ENCODE data around the gene RFXANK. TPM values are rescaled to one million over a fixed set of nuclear protein-coding genes. Genes with fewer than 3 reads are reported as not detected.

RFXANK gene
- polyA plus RNA-seq, 1 donor from 2014 or later, result 40.0 TPM

DNA sequence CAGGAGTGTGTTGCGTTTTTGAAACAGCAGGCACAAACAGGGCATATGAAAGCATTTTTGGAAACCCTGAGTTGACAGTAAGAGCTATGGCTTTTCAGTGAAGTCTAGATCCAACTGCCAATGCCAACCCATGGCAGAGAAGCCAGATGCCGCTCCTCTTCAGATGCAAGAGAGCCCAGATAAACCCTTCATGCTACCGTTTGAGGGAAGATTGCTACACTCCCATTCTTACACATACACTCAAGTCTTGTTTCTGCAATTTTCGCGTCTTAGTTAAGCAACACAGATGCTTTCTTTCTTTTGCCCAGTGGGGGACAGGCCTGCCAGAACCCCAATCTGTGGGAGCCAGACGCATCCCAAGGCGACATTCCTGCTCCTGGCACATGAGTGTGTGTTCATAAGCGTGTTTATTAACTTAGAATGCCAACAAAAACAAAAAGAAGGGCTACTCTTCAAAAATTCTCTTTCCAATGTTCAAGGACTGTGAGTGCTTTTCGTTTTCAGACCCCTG is 10.5 kb upstream of the RFXANK start:
- Histone ChIP-seq H3F3A (ENCODE audit: insufficient read depth, low read length, poor library complexity, severe bottlenecking) (no peaks in the 10 kb centered on the region), H3K9ac (ENCODE audit: low read length) (no peak overlapping the region), H3K4me2 (ENCODE audit: low read length) (no peak overlapping the region), H3K9me3 (ENCODE audit: low read length) (no peaks in the 10 kb centered on the region), H3K4me3 (ENCODE audit: low read length) (no peak overlapping the region), H3K27me3 (ENCODE audit: insufficient read depth, low read depth, low read length) (no peaks in the 10 kb centered on the region), H2AFZ (ENCODE audit: low read depth, low read length) (no peak overlapping the region), H4K20me1 (ENCODE audit: insufficient read depth) (no peaks in the 10 kb centered on the region), H3K9me2 (ENCODE audit: insufficient read depth, low read length) (no peaks in the 10 kb centered on the region), H3K79me2 (replicated peaks; ENCODE audit: insufficient read depth, low read length) (no peaks in the 10 kb centered on the region), H3K36me3 (ENCODE audit: insufficient read depth, low read length) (no peaks in the 10 kb centered on the region), H3K27ac (ENCODE audit: low read length) (no peak overlapping the region)
- TF ChIP-seq SMC3 (conservative IDR thresholded peaks at IDR 0.05; ENCODE audit: poor library complexity) (no peak), EZH2 (IDR thresholded peaks at IDR 0.05; ENCODE audit: borderline replicate concordance, insufficient read depth, low read length, poor library complexity, severe bottlenecking) (no peak), TAF1 (IDR thresholded peaks at IDR 0.05; ENCODE audit: low read depth) (no peak), MXI1 (conservative IDR thresholded peaks at IDR 0.05; ENCODE audit: poor library complexity, severe bottlenecking) (no peak)

DNA sequence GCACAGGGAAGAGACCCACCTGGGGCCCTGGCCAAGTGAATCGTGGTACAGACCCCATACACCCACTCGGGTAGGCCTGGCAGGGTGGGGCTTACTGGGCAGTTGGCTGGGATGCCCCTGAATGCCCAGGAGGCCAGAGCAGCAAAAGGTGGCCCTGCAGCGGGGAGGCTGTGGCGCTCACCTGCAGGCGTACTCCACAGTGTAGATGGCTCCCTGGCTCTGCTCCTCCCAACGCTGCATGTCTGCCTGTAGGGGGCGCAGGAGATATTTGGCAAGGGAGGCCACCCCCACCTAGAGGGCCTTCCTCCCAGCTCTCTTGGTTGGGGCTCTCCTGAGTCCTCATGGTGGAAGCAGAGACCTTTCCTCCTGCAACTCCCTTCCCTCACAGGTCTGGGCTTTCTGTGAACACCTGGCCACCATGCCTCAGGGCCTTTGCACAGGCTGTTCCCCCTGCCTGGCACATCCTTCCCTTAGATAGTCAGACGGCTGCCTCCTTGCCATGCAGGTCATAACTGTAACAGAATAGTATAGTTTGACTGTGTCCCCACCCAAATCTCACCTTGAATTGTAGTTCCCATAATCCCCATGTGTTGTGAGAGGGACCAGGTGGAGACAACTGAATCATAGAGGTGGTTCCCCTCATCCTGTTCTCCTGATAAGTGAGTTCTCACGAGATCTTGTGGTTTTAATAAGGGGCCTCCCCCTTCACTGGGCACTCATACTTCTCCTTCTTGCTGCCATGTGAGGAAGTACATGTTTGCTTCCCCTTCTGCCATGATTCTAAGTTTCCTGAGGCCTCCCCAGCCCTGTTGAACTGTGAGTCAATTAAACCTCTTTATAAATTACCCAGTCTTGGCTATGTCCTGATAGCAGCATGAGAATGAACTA is 6.0 kb upstream of the RFXANK start:
- H3K27ac ChIP-seq (ENCODE audit: low read length), result no peak overlapping the region

DNA sequence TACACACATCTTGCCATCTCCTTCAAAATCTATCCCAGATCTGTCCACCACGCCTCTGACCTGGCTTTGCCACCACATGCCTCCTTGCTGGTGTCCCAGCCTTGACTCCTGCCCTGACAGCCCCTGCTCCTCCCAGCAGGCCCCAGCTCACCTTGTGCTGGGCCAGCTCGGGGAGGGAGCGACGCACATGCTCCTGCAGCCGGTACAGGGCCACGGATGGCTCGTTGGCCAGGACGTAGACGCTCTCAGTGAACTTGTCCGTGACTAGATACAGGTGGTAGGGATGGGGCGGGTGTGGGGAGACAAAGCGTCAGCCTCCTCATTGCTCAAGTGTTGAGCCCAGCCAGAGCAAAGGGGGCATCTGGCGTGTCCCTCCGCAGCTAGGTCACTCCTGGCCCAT is 5.3 kb upstream of the RFXANK start:
- no peak overlapping the region for H3K4me2 ChIP-seq (ENCODE audit: low read length)
- TF ChIP-seq EZH2 (IDR thresholded peaks at IDR 0.05; ENCODE audit: borderline replicate concordance, insufficient read depth, low read length, poor library complexity, severe bottlenecking) (no peak), TAF1 (IDR thresholded peaks at IDR 0.05; ENCODE audit: low read depth) (no peak), POLR2AphosphoS5 (IDR thresholded peaks at IDR 0.05) (no peak), RAD21 (conservative IDR thresholded peaks at IDR 0.05) (no peak), MXI1 (conservative IDR thresholded peaks at IDR 0.05; ENCODE audit: poor library complexity, severe bottlenecking) (no peak), SMC3 (conservative IDR thresholded peaks at IDR 0.05; ENCODE audit: poor library complexity) (no peak), EP300 (conservative IDR thresholded peaks at IDR 0.05; ENCODE audit: poor library complexity, severe bottlenecking) (no peak)
- TF ChIP-seq, protein P1, sequence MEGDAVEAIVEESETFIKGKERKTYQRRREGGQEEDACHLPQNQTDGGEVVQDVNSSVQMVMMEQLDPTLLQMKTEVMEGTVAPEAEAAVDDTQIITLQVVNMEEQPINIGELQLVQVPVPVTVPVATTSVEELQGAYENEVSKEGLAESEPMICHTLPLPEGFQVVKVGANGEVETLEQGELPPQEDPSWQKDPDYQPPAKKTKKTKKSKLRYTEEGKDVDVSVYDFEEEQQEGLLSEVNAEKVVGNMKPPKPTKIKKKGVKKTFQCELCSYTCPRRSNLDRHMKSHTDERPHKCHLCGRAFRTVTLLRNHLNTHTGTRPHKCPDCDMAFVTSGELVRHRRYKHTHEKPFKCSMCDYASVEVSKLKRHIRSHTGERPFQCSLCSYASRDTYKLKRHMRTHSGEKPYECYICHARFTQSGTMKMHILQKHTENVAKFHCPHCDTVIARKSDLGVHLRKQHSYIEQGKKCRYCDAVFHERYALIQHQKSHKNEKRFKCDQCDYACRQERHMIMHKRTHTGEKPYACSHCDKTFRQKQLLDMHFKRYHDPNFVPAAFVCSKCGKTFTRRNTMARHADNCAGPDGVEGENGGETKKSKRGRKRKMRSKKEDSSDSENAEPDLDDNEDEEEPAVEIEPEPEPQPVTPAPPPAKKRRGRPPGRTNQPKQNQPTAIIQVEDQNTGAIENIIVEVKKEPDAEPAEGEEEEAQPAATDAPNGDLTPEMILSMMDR (IDR thresholded peaks at IDR 0.05; ENCODE audit: poor library complexity, severe bottlenecking), result no peak
- TF ChIP-seq, protein P2, sequence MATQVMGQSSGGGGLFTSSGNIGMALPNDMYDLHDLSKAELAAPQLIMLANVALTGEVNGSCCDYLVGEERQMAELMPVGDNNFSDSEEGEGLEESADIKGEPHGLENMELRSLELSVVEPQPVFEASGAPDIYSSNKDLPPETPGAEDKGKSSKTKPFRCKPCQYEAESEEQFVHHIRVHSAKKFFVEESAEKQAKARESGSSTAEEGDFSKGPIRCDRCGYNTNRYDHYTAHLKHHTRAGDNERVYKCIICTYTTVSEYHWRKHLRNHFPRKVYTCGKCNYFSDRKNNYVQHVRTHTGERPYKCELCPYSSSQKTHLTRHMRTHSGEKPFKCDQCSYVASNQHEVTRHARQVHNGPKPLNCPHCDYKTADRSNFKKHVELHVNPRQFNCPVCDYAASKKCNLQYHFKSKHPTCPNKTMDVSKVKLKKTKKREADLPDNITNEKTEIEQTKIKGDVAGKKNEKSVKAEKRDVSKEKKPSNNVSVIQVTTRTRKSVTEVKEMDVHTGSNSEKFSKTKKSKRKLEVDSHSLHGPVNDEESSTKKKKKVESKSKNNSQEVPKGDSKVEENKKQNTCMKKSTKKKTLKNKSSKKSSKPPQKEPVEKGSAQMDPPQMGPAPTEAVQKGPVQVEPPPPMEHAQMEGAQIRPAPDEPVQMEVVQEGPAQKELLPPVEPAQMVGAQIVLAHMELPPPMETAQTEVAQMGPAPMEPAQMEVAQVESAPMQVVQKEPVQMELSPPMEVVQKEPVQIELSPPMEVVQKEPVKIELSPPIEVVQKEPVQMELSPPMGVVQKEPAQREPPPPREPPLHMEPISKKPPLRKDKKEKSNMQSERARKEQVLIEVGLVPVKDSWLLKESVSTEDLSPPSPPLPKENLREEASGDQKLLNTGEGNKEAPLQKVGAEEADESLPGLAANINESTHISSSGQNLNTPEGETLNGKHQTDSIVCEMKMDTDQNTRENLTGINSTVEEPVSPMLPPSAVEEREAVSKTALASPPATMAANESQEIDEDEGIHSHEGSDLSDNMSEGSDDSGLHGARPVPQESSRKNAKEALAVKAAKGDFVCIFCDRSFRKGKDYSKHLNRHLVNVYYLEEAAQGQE (IDR thresholded peaks at IDR 0.05; ENCODE audit: borderline replicate concordance), result no peak
- H3K9ac ChIP-seq (ENCODE audit: low read length), result no peak overlapping the region
- no peaks in the 10 kb centered on the region for H3F3A ChIP-seq (ENCODE audit: insufficient read depth, low read length, poor library complexity, severe bottlenecking)
- H3K9me3 ChIP-seq (ENCODE audit: low read length), result no peaks in the 10 kb centered on the region
- H3K79me2 ChIP-seq (replicated peaks; ENCODE audit: insufficient read depth, low read length), result peaks cover 15% of the 10 kb centered on the region
- no peaks in the 10 kb centered on the region for H4K20me1 ChIP-seq (ENCODE audit: insufficient read depth)
- H3K27ac ChIP-seq (ENCODE audit: low read length), result no peak overlapping the region
- no peak overlapping the region for H2AFZ ChIP-seq (ENCODE audit: low read depth, low read length)
- no peaks in the 10 kb centered on the region for H3K9me2 ChIP-seq (ENCODE audit: insufficient read depth, low read length)
- no peak overlapping the region for H3K4me3 ChIP-seq (ENCODE audit: low read length)
- no peaks in the 10 kb centered on the region for H3K27me3 ChIP-seq (ENCODE audit: insufficient read depth, low read depth, low read length)
- no peaks in the 10 kb centered on the region for H3K36me3 ChIP-seq (ENCODE audit: insufficient read depth, low read length)

More for the DNA sequence above, 6.0 kb upstream of the RFXANK start:
- Histone ChIP-seq H3K79me2 (replicated peaks; ENCODE audit: insufficient read depth, low read length) (peaks cover 10% of the 10 kb centered on the region), H3K27me3 (ENCODE audit: insufficient read depth, low read depth, low read length) (no peaks in the 10 kb centered on the region), H4K20me1 (ENCODE audit: insufficient read depth) (no peaks in the 10 kb centered on the region), H2AFZ (ENCODE audit: low read depth, low read length) (no peak overlapping the region), H3K9me3 (ENCODE audit: low read length) (no peaks in the 10 kb centered on the region), H3K9ac (ENCODE audit: low read length) (no peak overlapping the region), H3K9me2 (ENCODE audit: insufficient read depth, low read length) (no peaks in the 10 kb centered on the region), H3K4me2 (ENCODE audit: low read length) (no peak overlapping the region), H3K4me3 (ENCODE audit: low read length) (no peak overlapping the region), H3K36me3 (ENCODE audit: insufficient read depth, low read length) (no peaks in the 10 kb centered on the region), H3F3A (ENCODE audit: insufficient read depth, low read length, poor library complexity, severe bottlenecking) (no peaks in the 10 kb centered on the region)
- TF ChIP-seq, protein P1 (IDR thresholded peaks at IDR 0.05; ENCODE audit: poor library complexity, severe bottlenecking), result peak; percentile 25
- TF ChIP-seq SMC3 (conservative IDR thresholded peaks at IDR 0.05; ENCODE audit: poor library complexity), result no peak
